Parathyroid adenoma (tissue), 2 donors: ENCODE measurements around the gene GRID1.

ENCODE experiments used
- H2AFZ ChIP-seq: fragments of 300-600 bp; sonication (generic); one replicate; pipeline ENCODE4 v1.7.0; 2017; ENCODE audit warnings: antibody characterized with exemption, mild to moderate bottlenecking
- H3K27ac ChIP-seq: fragments of 300-600 bp; sonication (generic); one replicate; pipeline ENCODE4 v1.7.0; 2017
- H3K27me3 ChIP-seq: fragments of 300-600 bp; sonication (generic); one replicate; pipeline ENCODE4 v1.7.0; 2017; ENCODE audit warnings: low read length; ENCODE audit not compliant: control insufficient read depth, insufficient read depth
- H3K36me3 ChIP-seq: fragments of 300-600 bp; sonication (generic); one replicate; pipeline ENCODE4 v1.7.0; 2017; ENCODE audit warnings: low read length; ENCODE audit not compliant: control insufficient read depth, insufficient read depth
- H3K4me1 ChIP-seq: fragments of 300-600 bp; sonication (generic); one replicate; pipeline ENCODE4 v1.7.0; 2017; ENCODE audit warnings: control low read depth
- H3K4me2 ChIP-seq: fragments of 300-600 bp; sonication (generic); one replicate; pipeline ENCODE4 v1.7.0; 2017; ENCODE audit warnings: low read length
- H3K4me3 ChIP-seq: fragments of 300-600 bp; sonication (generic); one replicate; pipeline ENCODE4 v1.7.0; 2017; ENCODE audit warnings: low read depth, low read length
- H3K79me2 ChIP-seq: fragments of 300-600 bp; sonication (generic); one replicate; pipeline ENCODE4 v1.7.0; 2017; ENCODE audit warnings: control low read depth
- H3K9ac ChIP-seq: fragments of 300-600 bp; sonication (generic); one replicate; pipeline ENCODE4 v1.7.0; 2017; ENCODE audit warnings: mild to moderate bottlenecking
- H3K9me3 ChIP-seq: fragments of 300-600 bp; sonication (generic); one replicate; pipeline ENCODE4 v1.7.0; 2017; ENCODE audit warnings: low read length; ENCODE audit not compliant: control insufficient read depth
- TF ChIP-seq, protein P1 (sequence below): fragments of 300-600 bp; sonication (generic); IDR thresholded peaks from one replicate; pipeline ENCODE4 v1.7.0; 2017; ENCODE audit warnings: antibody characterized with exemption, mild to moderate bottlenecking
- donor health status: primary hyperparathyroidism.

GRID1 gene

GRCh38 chr10:85786401-85786899 lies 580.1 kb downstream of the GRID1 start:
- no peaks in the 10 kb centered on the region for H3K27me3 ChIP-seq
- H3K79me2 ChIP-seq: no peaks in the 10 kb centered on the region
- H3K9me3 ChIP-seq: no peaks in the 10 kb centered on the region
- H3K9ac ChIP-seq: no peak overlapping the region
- H3K4me2 ChIP-seq: no peak overlapping the region
- no peak overlapping the region for H3K4me3 ChIP-seq
- no peak overlapping the region for H3K27ac ChIP-seq
- TF ChIP-seq, protein P1, sequence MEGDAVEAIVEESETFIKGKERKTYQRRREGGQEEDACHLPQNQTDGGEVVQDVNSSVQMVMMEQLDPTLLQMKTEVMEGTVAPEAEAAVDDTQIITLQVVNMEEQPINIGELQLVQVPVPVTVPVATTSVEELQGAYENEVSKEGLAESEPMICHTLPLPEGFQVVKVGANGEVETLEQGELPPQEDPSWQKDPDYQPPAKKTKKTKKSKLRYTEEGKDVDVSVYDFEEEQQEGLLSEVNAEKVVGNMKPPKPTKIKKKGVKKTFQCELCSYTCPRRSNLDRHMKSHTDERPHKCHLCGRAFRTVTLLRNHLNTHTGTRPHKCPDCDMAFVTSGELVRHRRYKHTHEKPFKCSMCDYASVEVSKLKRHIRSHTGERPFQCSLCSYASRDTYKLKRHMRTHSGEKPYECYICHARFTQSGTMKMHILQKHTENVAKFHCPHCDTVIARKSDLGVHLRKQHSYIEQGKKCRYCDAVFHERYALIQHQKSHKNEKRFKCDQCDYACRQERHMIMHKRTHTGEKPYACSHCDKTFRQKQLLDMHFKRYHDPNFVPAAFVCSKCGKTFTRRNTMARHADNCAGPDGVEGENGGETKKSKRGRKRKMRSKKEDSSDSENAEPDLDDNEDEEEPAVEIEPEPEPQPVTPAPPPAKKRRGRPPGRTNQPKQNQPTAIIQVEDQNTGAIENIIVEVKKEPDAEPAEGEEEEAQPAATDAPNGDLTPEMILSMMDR: no peak
- no peaks in the 10 kb centered on the region for H3K4me1 ChIP-seq
- H3K36me3 ChIP-seq: no peaks in the 10 kb centered on the region
- no peak overlapping the region for H2AFZ ChIP-seq

DNA sequence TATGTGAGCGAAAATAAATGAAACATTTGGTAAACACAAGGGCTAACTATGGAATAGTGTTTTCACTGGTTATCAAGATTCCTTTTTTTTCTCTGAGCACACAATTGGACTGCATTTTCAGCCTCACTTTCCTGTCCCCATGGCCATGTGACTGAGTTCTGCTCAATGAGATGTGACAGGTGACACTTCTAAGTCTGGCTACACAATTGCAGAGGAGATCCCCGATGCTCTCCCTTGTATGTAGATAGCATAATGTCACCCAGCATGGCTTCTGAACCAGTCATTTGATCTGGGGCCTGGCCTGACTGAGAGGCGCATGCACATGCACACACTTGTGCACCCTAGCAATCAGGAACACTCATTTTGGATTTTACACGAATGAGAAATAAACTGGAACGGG lies 581.8 kb downstream of the GRID1 start:
- Histone ChIP-seq H2AFZ (no peak overlapping the region), H3K4me1 (no peaks in the 10 kb centered on the region), H3K9me3 (no peaks in the 10 kb centered on the region), H3K4me3 (no peak overlapping the region), H3K27ac (no peak overlapping the region), H3K27me3 (no peaks in the 10 kb centered on the region), H3K36me3 (no peaks in the 10 kb centered on the region), H3K79me2 (no peaks in the 10 kb centered on the region), H3K4me2 (no peak overlapping the region), H3K9ac (no peak overlapping the region)
- TF ChIP-seq, protein P1: no peak

GRCh38 chr10:85781404-85781803 lies 585.2 kb downstream of the GRID1 start:
- Histone ChIP-seq H3K9ac (no peak overlapping the region), H3K4me3 (no peak overlapping the region), H3K27ac (no peak overlapping the region), H3K36me3 (no peaks in the 10 kb centered on the region), H2AFZ (no peak overlapping the region), H3K27me3 (no peaks in the 10 kb centered on the region), H3K9me3 (no peaks in the 10 kb centered on the region), H3K79me2 (no peaks in the 10 kb centered on the region), H3K4me1 (no peaks in the 10 kb centered on the region), H3K4me2 (no peak overlapping the region)
- TF ChIP-seq, protein P1: no peak

DNA sequence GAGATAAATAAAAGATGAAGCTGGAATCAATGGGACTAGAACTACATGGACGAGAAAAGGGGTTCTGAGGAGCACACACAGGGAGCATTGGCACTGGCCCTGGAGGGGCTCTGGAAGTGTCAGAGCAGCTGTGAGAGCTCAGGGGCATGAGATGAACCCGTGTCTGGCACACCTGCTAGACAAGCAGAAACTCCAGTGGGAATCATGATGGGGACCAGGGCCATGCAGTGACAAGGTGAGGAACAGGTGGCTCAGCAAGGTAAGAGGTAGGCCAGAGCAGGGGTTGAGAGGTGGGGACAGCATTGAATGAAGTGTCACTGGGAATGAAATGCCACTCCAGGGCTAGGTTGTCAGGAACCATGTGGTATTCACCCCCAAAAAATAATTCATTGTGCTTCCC lies 588.5 kb downstream of the GRID1 start:
- Histone ChIP-seq H3K9ac (no peak overlapping the region), H3K4me1 (no peaks in the 10 kb centered on the region), H2AFZ (no peak overlapping the region), H3K27me3 (no peaks in the 10 kb centered on the region), H3K27ac (no peak overlapping the region), H3K36me3 (no peaks in the 10 kb centered on the region), H3K4me2 (no peak overlapping the region), H3K4me3 (no peak overlapping the region), H3K9me3 (no peaks in the 10 kb centered on the region), H3K79me2 (no peaks in the 10 kb centered on the region)
- TF ChIP-seq, protein P1: no peak

DNA sequence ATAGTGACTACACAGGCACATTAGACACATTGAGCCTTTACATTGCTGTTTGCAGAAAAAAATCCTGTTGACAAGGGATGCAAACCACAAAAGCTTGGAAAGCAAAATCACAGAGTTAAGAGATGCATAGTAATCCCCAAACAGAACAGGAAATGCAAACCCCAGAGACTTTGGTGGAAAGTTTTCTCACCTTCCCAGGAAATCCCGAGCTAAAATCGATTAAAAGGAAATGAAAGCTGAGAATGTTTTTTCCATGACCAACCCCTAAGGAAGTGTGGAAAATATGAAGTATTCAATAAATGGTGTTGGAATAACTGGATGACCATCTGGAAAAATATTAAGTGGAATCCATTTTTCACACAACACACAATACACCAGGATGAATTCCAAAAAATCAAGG lies 598.7 kb downstream of the GRID1 start:
- H3K27ac ChIP-seq: no peak overlapping the region
- no peak overlapping the region for H2AFZ ChIP-seq
- H3K27me3 ChIP-seq: no peaks in the 10 kb centered on the region
- H3K4me3 ChIP-seq: no peak overlapping the region
- no peak overlapping the region for H3K9ac ChIP-seq
- no peaks in the 10 kb centered on the region for H3K79me2 ChIP-seq
- no peaks in the 10 kb centered on the region for H3K36me3 ChIP-seq
- H3K4me2 ChIP-seq: no peak overlapping the region
- H3K9me3 ChIP-seq: no peaks in the 10 kb centered on the region
- TF ChIP-seq, protein P1: no peak
- H3K4me1 ChIP-seq: no peaks in the 10 kb centered on the region
